OCI-LY7 (cell line): Measurements from ENCODE around the gene HAPSTR1. TPM values are rescaled to one million over a fixed set of nuclear protein-coding genes. Genes with fewer than 3 reads are reported as not detected.

Experiments
- BruUV-seq: library from RNA; stranded (reverse); fragments of 400-500 nt; replicated peaks from 2 replicates; lab custom pipeline; 2021; lab: Mats Ljungman, UMichigan
- CTCF ChIA-PET: fragments of 300-600 bp; sonication (Branson Sonifier 250); formaldehyde crosslinking; loops from one replicate; lab custom pipeline; 2022; ENCODE audit warnings: antibody characterized with exemption; ENCODE audit not compliant: unreplicated experiment; lab: Charles Lee
- POLR2A ChIA-PET: fragments of 300-600 bp; sonication (Branson Sonifier 250); formaldehyde crosslinking; loops from one replicate; lab custom pipeline; 2022; ENCODE audit warnings: antibody characterized with exemption; lab: Charles Lee
- DNase-seq: peaks from one replicate; pipeline ENCODE4 v3.0.0-alpha.2; 2015; ENCODE audit warnings: low spot score
- H2AFZ ChIP-seq: fragments of 200-600 bp; sonication (generic), shearing (Covaris generic); 2 replicates; pipeline ENCODE4 v1.6.1; 2014; ENCODE audit warnings: mild to moderate bottlenecking, antibody characterized with exemption, low read length, moderate library complexity
- H3K27ac ChIP-seq: fragments of 200-600 bp; sonication (generic); 2 replicates; pipeline ENCODE4 v1.5.1; 2014; ENCODE audit warnings: mixed run types, low read depth, mild to moderate bottlenecking, moderate library complexity, low read length, inconsistent platforms; ENCODE audit not compliant: poor library complexity, severe bottlenecking
- H3K36me3 ChIP-seq: fragments of 200-600 bp; sonication (generic); 2 replicates; pipeline ENCODE4 v1.6.1; 2014; ENCODE audit warnings: mild to moderate bottlenecking, antibody characterized with exemption, low read length, moderate library complexity, mixed read lengths; ENCODE audit not compliant: insufficient read depth
- H3K4me1 ChIP-seq: fragments of 200-600 bp; sonication (generic); 2 replicates; pipeline ENCODE4 v1.5.1; 2014; ENCODE audit warnings: mild to moderate bottlenecking, low read length; ENCODE audit not compliant: insufficient read depth, poor library complexity, severe bottlenecking
- H3K4me2 ChIP-seq: fragments of 200-600 bp; sonication (generic); 2 replicates; pipeline ENCODE4 v1.6.1; 2014; ENCODE audit warnings: mild to moderate bottlenecking, low read length
- H3K4me3 ChIP-seq: fragments of 200-600 bp; sonication (generic); 2 replicates; pipeline ENCODE4 v1.5.1; 2014; ENCODE audit warnings: mild to moderate bottlenecking, low read depth, low read length; ENCODE audit not compliant: poor library complexity, severe bottlenecking
- H3K79me2 ChIP-seq: fragments of 200-600 bp; sonication (generic); 2 replicates; pipeline ENCODE4 v1.6.1; 2016; ENCODE audit warnings: low read depth, mild to moderate bottlenecking, low read length, moderate library complexity, mixed read lengths; ENCODE audit not compliant: insufficient read depth
- H3K9me2 ChIP-seq: fragments of 200-600 bp; sonication (generic); 2 replicates; pipeline ENCODE4 v1.6.1; 2016; ENCODE audit warnings: mild to moderate bottlenecking, low read length, mixed read lengths; ENCODE audit not compliant: insufficient read depth
- H3K9me3 ChIP-seq: fragments of 200-600 bp; sonication (generic); 2 replicates; pipeline ENCODE4 v1.6.1; 2014; ENCODE audit warnings: mild to moderate bottlenecking, mixed run types, low read length, mixed read lengths
- H4K20me1 ChIP-seq: fragments of 200-600 bp; sonication (generic); 2 replicates; pipeline ENCODE4 v1.6.1; 2014; ENCODE audit warnings: mild to moderate bottlenecking, antibody characterized with exemption, low read length, moderate library complexity, mixed read lengths; ENCODE audit not compliant: insufficient read depth
- CTCF ChIP-seq: fragments of 200-600 bp; sonication (generic); conservative IDR thresholded peaks from 2 replicates; pipeline ENCODE4 v1.5.1; 2014; ENCODE audit warnings: mild to moderate bottlenecking, antibody characterized with exemption, low read length, moderate library complexity, mixed read lengths
- EZH2phosphoT487 ChIP-seq: fragments of 200-600 bp; sonication (generic); IDR thresholded peaks from 2 replicates; pipeline ENCODE4 v1.6.1; 2018; ENCODE audit warnings: low read depth, borderline replicate concordance, mild to moderate bottlenecking, mixed run types, antibody characterized with exemption, low read length, moderate library complexity, mixed read lengths
- intact Hi-C: fragments of 100-400 bp; cut with micrococcal nuclease; formaldehyde crosslinking; loops from one replicate; pipeline ENCODE4 v1.10.0; 2022; ENCODE audit not compliant: unreplicated experiment
- total RNA-seq, 2 experiments: library from RNA; depleted of rRNA in 1 of 2; stranded (reverse); fragments of >200 nt in 1 of 2; shearing (Covaris generic) in 1 of 2; gene quantifications; 2 replicates each; pipeline ENCODE4 v1.2.3, GENCODE V29; 2014 to 2022

HAPSTR1 gene
- total RNA-seq, 2 experiments from 2014 or later: 50.9 to 71.5 TPM

- DNase-seq: peak; percentile 57
- no TSS peak for BruUV-seq
- intact Hi-C loops: loop anchor here (1.0 to 10.0 kb wide), 6 partner anchors 13 to 1853 kb away; partner anchors contain the start of genes CARHSP1, CLEC16A, DEXI and NUBP1
- peak overlapping the region; percentile 92 for H3K4me3 ChIP-seq
- TF ChIP-seq EZH2phosphoT487: no peak
- TF ChIP-seq CTCF: no peak
- H3K4me2 ChIP-seq: peak overlapping the region; percentile 89
- H3K36me3 ChIP-seq: peaks cover 44% of the 10 kb centered on the region
- peaks cover 53% of the 10 kb centered on the region for H3K79me2 ChIP-seq
- peaks cover 39% of the 10 kb centered on the region for H4K20me1 ChIP-seq
- CTCF ChIA-PET: interaction anchor here (0.8 to 1.5 kb wide), 2 partner anchors 14 to 49 kb away, joined by 4 to 5 read pairs; no protein-coding TSS in a partner anchor
- H3K27ac ChIP-seq: peak overlapping the region; percentile 72
- H3K4me1 ChIP-seq: peaks cover 38% of the 10 kb centered on the region
- no peaks in the 10 kb centered on the region for H3K9me2 ChIP-seq
- no peaks in the 10 kb centered on the region for H3K9me3 ChIP-seq
- POLR2A ChIA-PET: interaction anchor here (0.9 to 2.0 kb wide), 8 partner anchors 13 to 223 kb away, joined by 3 to 46 read pairs (median 8); partner anchors contain the start of gene CARHSP1
- no peak overlapping the region for H2AFZ ChIP-seq
Observed at GRCh38 chr16:9091867-9092281, 430 bp downstream of the HAPSTR1 start.

- peak overlapping the region; percentile 89 for H3K4me2 ChIP-seq
- no peak overlapping the region for H2AFZ ChIP-seq
- no peaks in the 10 kb centered on the region for H3K9me3 ChIP-seq
- peak overlapping the region; percentile 72 for H3K27ac ChIP-seq
- intact Hi-C loops: loop anchor here (10.0 kb wide), 3 partner anchors 1652 to 1852 kb away; partner anchors contain the start of genes CLEC16A, DEXI and NUBP1
- ChIA-PET CTCF (interaction anchor here (1.5 kb wide), 1 partner anchor 15 kb away, joined by 5 read pairs; no protein-coding TSS in a partner anchor), POLR2A (interaction anchor here (0.5 to 1.9 kb wide), 5 partner anchors 15 to 152 kb away, joined by 4 to 11 read pairs (median 10); no protein-coding TSS in a partner anchor)
- no TSS peak for BruUV-seq
- H3K9me2 ChIP-seq: no peaks in the 10 kb centered on the region
- H3K4me1 ChIP-seq: peaks cover 39% of the 10 kb centered on the region
- H3K79me2 ChIP-seq: peaks cover 59% of the 10 kb centered on the region
- peaks cover 40% of the 10 kb centered on the region for H4K20me1 ChIP-seq
- peak; percentile 52 for DNase-seq
- H3K4me3 ChIP-seq: peak overlapping the region; percentile 92
- TF ChIP-seq EZH2phosphoT487: no peak
- 0 out of 2 replicates have a peak, but pooled peaks have one; percentile 30 for TF ChIP-seq CTCF
- H3K36me3 ChIP-seq: peaks cover 49% of the 10 kb centered on the region
Observed at GRCh38 chr16:9092282-9092977, 986 bp downstream of the HAPSTR1 start.
